Body of pancreas (tissue), 4 donors: Measurements from ENCODE around the gene LOXL3. TPM values are rescaled to one million over a fixed set of nuclear protein-coding genes. Genes with fewer than 3 reads are reported as not detected.

ENCODE experiments used
- ATAC-seq: fragments of 150-250 bp; one replicate; pipeline ENCODE4 v1.9.1; 2016
- DNase-seq, 4 donors: peaks; one replicate each; pipeline ENCODE4 v3.0.0-alpha.2; 2019
- H3K27ac ChIP-seq, 4 donors: fragments of 200-600 bp; sonication (generic); 1 replicate in 3 of 4; 2 replicates in 1 of 4; pipeline versions ENCODE4 v1.5.1 to v1.6.1; 2016 to 2019; ENCODE audit warnings: mild to moderate bottlenecking in 1 of 4, mixed read lengths in 1 of 4, moderate library complexity in 1 of 4
- H3K27me3 ChIP-seq, 2 donors: fragments of 200-600 bp; sonication (generic); one replicate each; pipeline ENCODE4 v1.6.0; 2016; ENCODE audit warnings: mild to moderate bottlenecking in 1 of 2
- H3K36me3 ChIP-seq, 2 donors: fragments of 200-600 bp; sonication (generic); replicated peaks in 1 of 2; 2 replicates each; pipeline ENCODE4 v1.5.1; 2016; ENCODE audit warnings: low read depth in 2 of 2; ENCODE audit not compliant: insufficient read depth in 1 of 2
- H3K4me1 ChIP-seq: fragments of 200-600 bp; sonication (generic); one replicate; pipeline ENCODE4 v1.6.0; 2016
- H3K4me3 ChIP-seq, 2 donors: fragments of 200-600 bp; sonication (generic); 1 replicate in 1 of 2; 2 replicates in 1 of 2; pipeline ENCODE4 v1.5.1; 2016 to 2019
- H3K9me3 ChIP-seq, 3 donors: fragments of 200-600 bp; sonication (generic); 1 replicate in 2 of 3; 2 replicates in 1 of 3; pipeline ENCODE4 v1.5.1; 2016
- POLR2A ChIP-seq, 3 donors: fragments of 450-650 bp; IDR thresholded peaks; one replicate each; pipeline ENCODE4 v1.6.1; 2016; ENCODE audit warnings: antibody characterized with exemption in 3 of 3, mild to moderate bottlenecking in 2 of 3
- WGBS, 2 donors: methylation state at CpG; one replicate each; pipeline ENCODE4 v1.1.5; 2017; 5-methylcytosine and 5-hydroxymethylcytosine counted together
- intact Hi-C: fragments of 100-400 bp; cut with DNase I; formaldehyde crosslinking; loops from one replicate; pipeline ENCODE4 v1.15.1; 2023
- total RNA-seq, 2 donors: library from RNA; depleted of rRNA; stranded (reverse); fragments of >200 nt; gene quantifications; one replicate each; pipeline ENCODE4 v1.1.0, GENCODE V29; 2016
- TF ChIP-seq, protein P1 (sequence below), 7 experiments: fragments of 450-650 bp in 4 of 7; fragments of 200-600 bp in 3 of 7; sonication (generic) in 3 of 7; IDR thresholded peaks; one replicate each; pipeline ENCODE4 v1.5.1; 2016 to 2019; ENCODE audit warnings: antibody characterized with exemption in 7 of 7

Gene LOXL3
- total RNA-seq, 2 donors from 2014 or later, result 0.33 to 3.1 TPM

DNA sequence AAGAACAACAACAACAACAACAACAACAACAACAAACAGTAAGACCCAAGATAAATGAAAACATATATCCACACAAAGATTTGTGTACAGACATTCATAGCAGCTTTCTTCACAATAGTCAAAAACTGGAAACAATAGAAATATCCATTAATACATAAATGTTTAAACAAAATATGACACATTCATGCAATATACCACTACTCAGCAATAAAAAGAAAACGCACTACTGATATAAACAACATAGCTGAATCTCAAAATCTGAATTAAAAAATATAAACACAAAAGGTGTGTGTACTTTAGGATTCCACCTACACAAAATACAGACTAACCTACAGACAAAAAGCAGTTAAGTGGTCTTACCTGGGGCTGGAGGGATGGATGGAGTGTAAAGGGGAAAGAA, 42.8 kb upstream of the LOXL3 start:
- DNase-seq, result no peak
- TF ChIP-seq POLR2A (IDR thresholded peaks at IDR 0.05), result no peak
- TF ChIP-seq, protein P1, sequence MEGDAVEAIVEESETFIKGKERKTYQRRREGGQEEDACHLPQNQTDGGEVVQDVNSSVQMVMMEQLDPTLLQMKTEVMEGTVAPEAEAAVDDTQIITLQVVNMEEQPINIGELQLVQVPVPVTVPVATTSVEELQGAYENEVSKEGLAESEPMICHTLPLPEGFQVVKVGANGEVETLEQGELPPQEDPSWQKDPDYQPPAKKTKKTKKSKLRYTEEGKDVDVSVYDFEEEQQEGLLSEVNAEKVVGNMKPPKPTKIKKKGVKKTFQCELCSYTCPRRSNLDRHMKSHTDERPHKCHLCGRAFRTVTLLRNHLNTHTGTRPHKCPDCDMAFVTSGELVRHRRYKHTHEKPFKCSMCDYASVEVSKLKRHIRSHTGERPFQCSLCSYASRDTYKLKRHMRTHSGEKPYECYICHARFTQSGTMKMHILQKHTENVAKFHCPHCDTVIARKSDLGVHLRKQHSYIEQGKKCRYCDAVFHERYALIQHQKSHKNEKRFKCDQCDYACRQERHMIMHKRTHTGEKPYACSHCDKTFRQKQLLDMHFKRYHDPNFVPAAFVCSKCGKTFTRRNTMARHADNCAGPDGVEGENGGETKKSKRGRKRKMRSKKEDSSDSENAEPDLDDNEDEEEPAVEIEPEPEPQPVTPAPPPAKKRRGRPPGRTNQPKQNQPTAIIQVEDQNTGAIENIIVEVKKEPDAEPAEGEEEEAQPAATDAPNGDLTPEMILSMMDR (IDR thresholded peaks at IDR 0.05), result no peak
- Histone ChIP-seq H3K27ac (no peak overlapping the region), H3K4me3 (no peak overlapping the region), H3K36me3 (no peaks in the 10 kb centered on the region), H3K4me1 (no peaks in the 10 kb centered on the region), H3K27me3 (no peaks in the 10 kb centered on the region), H3K9me3 (no peaks in the 10 kb centered on the region)
- intact Hi-C loops, result no loop called here
- 31 to 32% methylated on average over 1 of the region's 1 CpG for WGBS, 2 donors
- no peak for ATAC-seq

DNA sequence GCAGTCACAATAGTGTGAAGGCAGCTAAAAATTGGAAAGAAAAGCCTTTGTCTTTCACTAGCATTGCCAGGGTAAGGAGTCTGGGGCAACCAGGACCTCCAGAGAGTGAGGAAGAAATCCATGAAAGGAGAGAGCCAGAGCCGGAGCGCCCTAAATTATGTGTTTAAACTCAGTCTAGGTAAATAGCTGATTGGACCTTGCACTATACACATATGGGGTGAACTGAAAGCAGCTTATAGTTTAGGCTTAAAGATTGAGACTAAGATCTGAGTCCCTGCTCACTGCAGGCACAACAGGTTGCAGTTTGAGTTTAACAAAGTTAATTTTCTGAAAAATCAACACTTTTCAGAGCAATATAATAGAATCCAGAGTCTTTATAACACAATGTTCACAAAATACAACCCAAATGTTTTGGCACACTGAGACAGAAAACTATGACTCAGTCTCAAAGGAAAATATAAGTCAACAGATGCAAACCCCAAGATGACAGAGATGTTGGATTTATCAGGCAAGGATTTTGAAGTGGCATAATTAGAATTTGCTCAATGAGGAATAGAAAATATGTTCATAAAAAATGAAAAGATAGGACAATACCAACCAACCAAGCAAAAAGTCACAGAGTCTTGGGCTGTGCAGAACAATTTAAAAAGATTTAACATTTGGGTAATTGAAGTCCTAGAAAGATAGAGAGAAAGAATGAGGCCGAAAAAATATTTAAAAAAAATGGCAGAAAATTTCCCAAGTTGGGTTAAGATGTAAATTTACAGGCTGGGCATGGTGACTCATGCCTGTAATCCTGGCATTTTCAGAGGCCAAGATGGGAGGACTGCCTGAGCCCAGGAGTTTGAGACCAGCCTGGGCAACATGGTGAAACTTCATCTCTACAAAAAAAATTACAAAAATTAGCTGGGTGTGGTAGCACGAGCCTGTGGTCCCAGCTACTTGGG, 40.4 kb upstream of the LOXL3 start:
- H3K27ac ChIP-seq, result no peak overlapping the region
- no peak for ATAC-seq

DNA sequence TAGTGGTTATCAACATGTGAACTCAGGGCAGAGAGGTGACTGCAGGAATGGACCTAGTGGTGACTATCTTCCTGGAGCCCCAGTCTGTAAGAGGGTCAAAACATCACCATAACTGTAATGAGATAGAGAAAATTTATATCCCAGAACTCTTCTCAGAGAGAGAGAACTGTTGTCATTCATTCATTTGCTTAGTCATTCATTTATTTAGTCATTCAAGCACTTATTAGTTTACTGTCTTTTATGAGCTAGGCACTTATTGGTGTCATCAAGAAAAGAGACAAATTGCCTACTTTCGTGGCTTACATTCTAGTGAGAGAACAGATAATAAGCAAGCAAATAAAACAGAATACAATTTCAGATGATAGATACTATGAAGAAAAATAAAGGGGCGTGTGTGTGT, 34.9 kb upstream of the LOXL3 start:
- no peak overlapping the region for H3K27ac ChIP-seq
- H3K4me1 ChIP-seq, result no peaks in the 10 kb centered on the region
- H3K36me3 ChIP-seq, result no peaks in the 10 kb centered on the region
- TF ChIP-seq, protein P1 (IDR thresholded peaks at IDR 0.05), result no peak
- TF ChIP-seq POLR2A (IDR thresholded peaks at IDR 0.05), result no peak
- no peaks in the 10 kb centered on the region for H3K27me3 ChIP-seq
- no peak for ATAC-seq
- no peak overlapping the region for H3K4me3 ChIP-seq
- H3K9me3 ChIP-seq, result no peaks in the 10 kb centered on the region
- 30 to 45% methylated on average over 2 of the region's 2 CpGs for WGBS, 2 donors
- intact Hi-C loops, result loop anchor here (5.0 kb wide), 1 partner anchor 96 kb away; no protein-coding TSS in a partner anchor
- DNase-seq, result no peak

More for the DNA sequence above, 40.4 kb upstream of the LOXL3 start:
- Histone ChIP-seq H3K9me3 (no peaks in the 10 kb centered on the region), H3K27me3 (no peaks in the 10 kb centered on the region), H3K4me3 (no peak overlapping the region), H3K4me1 (no peaks in the 10 kb centered on the region), H3K36me3 (no peaks in the 10 kb centered on the region)
- intact Hi-C loops, result no loop called here
- no peak for DNase-seq
- TF ChIP-seq POLR2A (IDR thresholded peaks at IDR 0.05), result no peak
- TF ChIP-seq, protein P1 (IDR thresholded peaks at IDR 0.05), result no peak
- WGBS, 2 donors, result 44 to 51% methylated on average over 4 of the region's 4 CpGs

DNA sequence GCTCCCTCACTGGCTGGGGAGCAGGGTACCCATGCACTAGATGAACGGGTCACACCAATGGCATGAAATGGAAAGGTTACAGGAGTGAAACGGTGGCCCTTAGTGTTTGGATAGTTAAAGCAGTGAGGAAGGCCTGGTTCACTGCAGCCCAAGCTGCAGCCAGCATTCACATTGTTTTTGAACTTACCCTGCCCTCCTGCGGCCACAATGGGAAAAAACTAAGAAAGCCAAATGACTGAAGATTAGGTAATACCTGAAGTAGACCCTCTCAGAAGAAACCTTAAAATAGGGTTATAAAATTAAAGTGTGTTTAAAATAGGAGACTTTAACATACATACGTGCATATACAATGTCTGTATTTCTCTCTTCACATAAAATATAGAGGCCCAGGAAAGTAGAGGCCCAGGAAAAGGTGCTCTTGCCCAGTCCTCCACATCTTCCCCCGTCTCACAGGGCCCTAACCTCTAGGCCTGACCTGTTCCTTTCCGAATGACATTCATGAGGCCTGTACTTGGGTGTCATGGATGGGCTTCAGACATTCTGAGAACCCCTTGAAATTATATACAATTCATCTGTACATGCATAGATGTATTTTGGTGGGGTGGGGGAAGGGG, 34.0 kb upstream of the LOXL3 start:
- Histone ChIP-seq H3K36me3 (no peaks in the 10 kb centered on the region), H3K27ac (no peak overlapping the region), H3K4me1 (no peaks in the 10 kb centered on the region), H3K27me3 (no peaks in the 10 kb centered on the region), H3K9me3 (no peaks in the 10 kb centered on the region), H3K4me3 (no peak overlapping the region)
- ATAC-seq (peak; percentile 92), DNase-seq (peak; percentile 70 to 82 (median 74))
- intact Hi-C loops, result loop anchor here (5.0 kb wide), 1 partner anchor 95 kb away; no protein-coding TSS in a partner anchor
- TF ChIP-seq POLR2A (IDR thresholded peaks at IDR 0.05), result no peak
- TF ChIP-seq, protein P1 (IDR thresholded peaks at IDR 0.05), result peak; percentile 34 to 84 (median 74)
- 14 to 15% methylated on average over 6 of the region's 6 CpGs for WGBS, 2 donors
